Fibroblast of skin of left biceps (primary cell): Measurements from ENCODE around the gene LIPT2.

ENCODE experiments used
- DNase-seq, 2 experiments: peaks; one replicate each; pipeline ENCODE4 v3.0.0-alpha.2; 2013; ENCODE audit warnings: low read depth in 2 of 2

LIPT2 gene

GRCh38 chr11:74504100-74504691, 10.7 kb upstream of the LIPT2 start:
- DNase-seq: no peak

GRCh38 chr11:74494916-74495315, 1.4 kb upstream of the LIPT2 start:
- no peak for DNase-seq

GRCh38 chr11:74493791-74494630, 487 bp upstream of the LIPT2 start:
- peak in 1 of 2 experiments; percentile 5 for DNase-seq

- no peak for DNase-seq
Measured at GRCh38 chr11:74492084-74492483, 1.4 kb downstream of the LIPT2 start.

- no peak for DNase-seq
Measured at GRCh38 chr11:74490941-74491340, 2.6 kb downstream of the LIPT2 start.

- no peak for DNase-seq
Measured at GRCh38 chr11:74487875-74488274, 5.6 kb downstream of the LIPT2 start.

GRCh38 chr11:74485868-74486267, 7.7 kb downstream of the LIPT2 start:
- DNase-seq: no peak

- DNase-seq: no peak
Measured at GRCh38 chr11:74480688-74481417, 12.7 kb downstream of the LIPT2 start.

- DNase-seq: no peak
Measured at GRCh38 chr11:74479732-74480123, 13.8 kb downstream of the LIPT2 start.

GRCh38 chr11:74478877-74479731, 14.4 kb downstream of the LIPT2 start:
- DNase-seq: no peak

GRCh38 chr11:74476536-74476935, 17.0 kb downstream of the LIPT2 start:
- no peak for DNase-seq

GRCh38 chr11:74474316-74474715, 19.2 kb downstream of the LIPT2 start:
- no peak for DNase-seq

- DNase-seq: no peak
Measured at GRCh38 chr11:74473382-74474173, 19.9 kb downstream of the LIPT2 start.

GRCh38 chr11:74471668-74472429, 21.7 kb downstream of the LIPT2 start:
- no peak for DNase-seq

- DNase-seq: no peak
Measured at GRCh38 chr11:74471037-74471436, 22.5 kb downstream of the LIPT2 start.

GRCh38 chr11:74470526-74470925, 23.0 kb downstream of the LIPT2 start:
- DNase-seq: no peak

- DNase-seq: no peak
Measured at GRCh38 chr11:74468936-74469335, 24.6 kb downstream of the LIPT2 start.

GRCh38 chr11:74468521-74468920, 25.0 kb downstream of the LIPT2 start:
- no peak for DNase-seq

- DNase-seq: no peak
Measured at GRCh38 chr11:74468058-74468457, 25.5 kb downstream of the LIPT2 start.
